CD4-positive, alpha-beta T cell treated with Interleukin-15 for 1 hour (primary cell): ENCODE data around the gene AMBP.

ENCODE experiments used
- DNase-seq: peaks from one replicate; pipeline ENCODE4 v3.0.0-alpha.2; 2020

AMBP gene

GRCh38 chr9:114071197-114071795 is 6.8 kb downstream of the AMBP start:
- DNase-seq: no peak

- DNase-seq: no peak
Measured at GRCh38 chr9:114070188-114071103, 7.7 kb downstream of the AMBP start.

- DNase-seq: no peak
Measured at GRCh38 chr9:114069476-114070187, 8.5 kb downstream of the AMBP start.

- DNase-seq: no peak
Measured at GRCh38 chr9:114065304-114065703, 12.8 kb downstream of the AMBP start.

GRCh38 chr9:114061830-114062474 is 16.1 kb downstream of the AMBP start:
- DNase-seq: no peak

GRCh38 chr9:114061292-114061691 is 16.8 kb downstream of the AMBP start:
- DNase-seq: no peak

- DNase-seq: no peak
Measured at GRCh38 chr9:114060711-114061110, 17.4 kb downstream of the AMBP start.

- DNase-seq: no peak
Measured at GRCh38 chr9:114060070-114060469, 18.0 kb downstream of the AMBP start.

GRCh38 chr9:114059047-114059803 is 18.9 kb downstream of the AMBP start:
- DNase-seq: no peak

GRCh38 chr9:114058688-114059046 is 19.4 kb downstream of the AMBP start:
- DNase-seq: no peak

GRCh38 chr9:114057161-114057885 is 20.8 kb downstream of the AMBP start:
- no peak for DNase-seq

- no peak for DNase-seq
Measured at GRCh38 chr9:114056527-114056926, 21.6 kb downstream of the AMBP start.

GRCh38 chr9:114055894-114056293 is 22.2 kb downstream of the AMBP start:
- no peak for DNase-seq

- no peak for DNase-seq
Measured at GRCh38 chr9:114055061-114055460, 23.0 kb downstream of the AMBP start.

- no peak for DNase-seq
Measured at GRCh38 chr9:114054191-114054690, 23.9 kb downstream of the AMBP start.

GRCh38 chr9:114053246-114054005 is 24.7 kb downstream of the AMBP start:
- no peak for DNase-seq

- no peak for DNase-seq
Measured at GRCh38 chr9:114051706-114052105, 26.4 kb downstream of the AMBP start.

- DNase-seq: no peak
Measured at GRCh38 chr9:114051281-114051680, 26.8 kb downstream of the AMBP start.

GRCh38 chr9:114050646-114051045 is 27.5 kb downstream of the AMBP start:
- no peak for DNase-seq

GRCh38 chr9:114050226-114050568 is 27.9 kb downstream of the AMBP start:
- DNase-seq: no peak
